Stimulated activated naive CD8-positive, alpha-beta T cell treated with anti-CD3 and anti-CD28 coated beads, Interleukin-15, Interleukin-2, amounts not matched to agents 100 ng/mL and 50 ng/mL, for 24 hours (primary cell): ENCODE measurements around the gene SETD1B.
"Not testable (repeated sequence)": the region's sequence is repeated elsewhere in the genome, so short reads cannot be mapped to it uniquely, and the experiment has no call there.

Experiments used
- H3K27ac Mint-ChIP-seq: one replicate; pipeline ENCODE4 v1.8.0; 2021; ENCODE audit warnings: mild to moderate bottlenecking, mixed read lengths
- H3K27me3 Mint-ChIP-seq: one replicate; pipeline ENCODE4 v1.8.0; 2021; ENCODE audit warnings: mixed read lengths
- H3K36me3 Mint-ChIP-seq: one replicate; pipeline ENCODE4 v1.8.0; 2021; ENCODE audit warnings: low read depth, mixed read lengths
- H3K4me1 Mint-ChIP-seq: one replicate; pipeline ENCODE4 v1.8.0; 2021; ENCODE audit warnings: low read depth, mixed read lengths
- H3K4me3 Mint-ChIP-seq: one replicate; pipeline ENCODE4 v1.8.0; 2021; ENCODE audit warnings: mild to moderate bottlenecking, mixed read lengths
- H3K9me3 Mint-ChIP-seq: one replicate; pipeline ENCODE4 v1.8.0; 2021; ENCODE audit warnings: mixed read lengths

The SETD1B gene

DNA sequence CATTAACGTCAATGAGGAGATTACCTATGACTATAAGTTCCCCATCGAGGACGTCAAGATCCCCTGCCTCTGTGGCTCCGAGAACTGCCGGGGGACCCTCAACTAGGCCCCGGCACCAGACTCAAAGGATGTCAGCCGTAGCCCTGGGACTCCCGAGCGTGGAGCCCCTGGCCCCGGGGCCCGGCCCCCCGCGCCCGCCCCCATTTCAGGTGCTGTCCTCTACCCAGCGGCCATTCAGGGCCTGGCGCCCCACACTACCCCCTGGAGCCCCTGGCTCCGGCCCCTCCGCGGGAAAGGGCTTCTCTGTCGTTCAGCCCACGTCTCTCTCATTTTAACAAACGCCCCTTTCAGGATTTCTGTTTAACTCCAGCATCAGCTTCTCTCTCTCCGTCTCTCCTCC is 26.3 kb downstream of the SETD1B start:
- Mint-ChIP-seq H3K36me3 (peaks cover 54% of the 10 kb centered on the region), H3K4me3 (no peak overlapping the region), H3K27ac (no peak overlapping the region), H3K9me3 (no peaks in the 10 kb centered on the region), H3K4me1 (peaks cover 14% of the 10 kb centered on the region), H3K27me3 (no peaks in the 10 kb centered on the region)

DNA sequence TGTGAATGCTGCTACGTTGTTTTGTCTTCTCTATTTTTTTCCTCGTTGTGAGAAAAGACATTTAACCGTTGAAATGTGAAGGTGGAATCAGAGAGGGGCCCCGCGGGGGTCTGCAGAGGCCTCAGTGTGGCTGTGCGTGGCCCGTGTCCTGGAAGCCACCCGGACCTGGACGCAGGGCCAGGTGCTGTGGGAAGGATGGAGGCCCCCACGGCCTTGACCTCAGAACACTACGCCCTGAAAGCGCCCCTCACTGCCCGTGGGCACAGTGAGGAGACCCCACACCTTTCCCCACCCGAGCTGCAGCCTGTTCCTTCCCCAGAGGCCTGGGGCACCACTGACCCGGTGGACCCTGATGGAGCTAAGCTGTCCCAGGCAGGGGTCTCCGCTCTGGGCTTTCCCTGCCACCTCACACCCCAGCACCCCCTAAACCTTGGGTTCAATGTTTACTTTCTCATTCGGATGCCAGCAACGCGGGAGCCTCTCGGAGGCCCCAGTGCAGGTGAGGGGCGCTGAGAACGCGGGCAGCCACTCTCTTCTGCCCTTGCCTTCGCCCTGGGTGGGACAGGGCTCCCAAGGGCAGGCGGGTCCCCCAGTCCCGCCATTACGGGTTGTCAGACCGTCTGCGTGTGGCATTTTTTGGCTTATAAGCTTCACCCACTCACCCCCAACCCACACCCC is 26.9 kb downstream of the SETD1B start:
- H3K27me3 Mint-ChIP-seq, result no peaks in the 10 kb centered on the region
- no peak overlapping the region for H3K27ac Mint-ChIP-seq
- H3K36me3 Mint-ChIP-seq, result peaks cover 54% of the 10 kb centered on the region
- H3K9me3 Mint-ChIP-seq, result no peaks in the 10 kb centered on the region
- no peak overlapping the region for H3K4me3 Mint-ChIP-seq
- H3K4me1 Mint-ChIP-seq, result peaks cover 14% of the 10 kb centered on the region

DNA sequence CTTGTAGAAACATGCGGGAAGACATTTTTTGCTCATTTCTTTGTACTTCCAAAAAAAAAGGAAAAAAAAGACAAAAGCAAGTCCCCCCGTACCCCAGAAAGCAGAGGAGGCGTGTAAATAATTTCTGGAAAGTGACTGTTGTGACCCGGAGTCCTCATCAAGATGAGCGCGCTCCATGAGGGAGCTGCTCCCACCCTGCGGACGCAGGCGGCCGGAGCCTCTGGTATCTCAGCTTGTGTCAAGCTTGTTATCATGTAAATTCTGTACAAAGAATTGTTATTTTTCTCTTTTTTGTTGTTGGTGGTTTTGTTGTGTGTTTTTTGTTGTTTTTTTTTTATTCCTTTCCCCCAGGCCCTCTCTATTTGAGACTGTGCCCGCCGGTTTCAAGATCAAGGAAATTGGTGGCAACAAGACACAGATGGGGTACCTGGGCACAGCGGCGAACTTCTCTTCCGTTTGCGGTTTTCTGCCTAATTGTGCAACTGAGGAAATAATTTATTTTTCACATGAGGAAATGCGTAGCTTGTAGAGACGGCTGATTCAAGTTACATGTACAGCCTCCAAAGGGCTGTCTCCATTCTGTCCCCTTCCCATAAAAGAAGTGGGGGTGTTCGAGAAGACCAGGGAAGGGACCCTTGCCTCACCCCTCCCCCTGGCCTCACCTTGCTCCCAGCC is 27.9 kb downstream of the SETD1B start:
- peaks cover 44% of the 10 kb centered on the region for H3K36me3 Mint-ChIP-seq
- no peaks in the 10 kb centered on the region for H3K27me3 Mint-ChIP-seq
- no peak overlapping the region for H3K27ac Mint-ChIP-seq
- peaks cover 14% of the 10 kb centered on the region for H3K4me1 Mint-ChIP-seq
- H3K9me3 Mint-ChIP-seq, result no peaks in the 10 kb centered on the region
- no peak overlapping the region for H3K4me3 Mint-ChIP-seq

DNA sequence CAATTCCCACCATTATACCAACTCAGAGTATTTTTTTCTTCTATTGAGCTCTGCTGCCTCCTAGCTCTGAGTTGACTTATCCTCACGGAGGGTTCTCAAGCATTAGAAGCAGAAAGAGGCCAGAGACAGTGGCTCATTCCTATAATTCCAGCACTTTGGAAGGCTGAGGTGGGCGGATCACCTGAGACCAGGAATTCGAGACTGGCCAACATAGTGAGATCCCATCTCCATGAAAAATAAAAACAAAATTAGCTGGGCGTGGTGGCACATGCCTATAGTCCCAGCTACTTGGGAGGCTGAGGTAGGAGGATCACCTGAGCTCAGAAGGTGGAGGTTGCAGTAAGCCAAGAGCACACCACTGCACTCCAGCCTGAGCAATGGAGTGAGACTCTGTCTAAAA is 33.9 kb downstream of the SETD1B start:
- H3K36me3 Mint-ChIP-seq, result peaks cover under 1% of the 10 kb centered on the region
- peaks cover 22% of the 10 kb centered on the region for H3K4me1 Mint-ChIP-seq
- no peaks in the 10 kb centered on the region for H3K9me3 Mint-ChIP-seq
- H3K27me3 Mint-ChIP-seq, result no peaks in the 10 kb centered on the region
- no peak overlapping the region for H3K27ac Mint-ChIP-seq
- no peak overlapping the region for H3K4me3 Mint-ChIP-seq

DNA sequence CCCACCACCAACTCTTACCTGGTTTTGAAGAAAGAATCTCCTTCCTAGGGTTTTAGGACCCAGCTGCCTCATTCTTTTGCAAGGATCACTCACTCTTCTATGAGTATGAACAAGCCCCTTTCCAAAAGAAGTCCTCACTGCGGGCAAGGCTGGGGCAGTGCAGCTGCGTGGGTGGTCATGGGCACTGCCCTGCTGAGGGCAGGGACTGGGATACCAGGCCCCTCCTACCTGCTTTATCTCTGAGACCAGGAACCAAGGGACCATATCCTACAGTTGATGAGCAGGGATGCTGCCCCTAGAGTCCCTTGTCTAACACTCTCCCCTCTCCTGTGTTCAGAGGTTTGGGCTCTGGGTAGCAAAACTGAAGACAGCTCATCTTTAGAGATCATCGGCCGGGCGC is 34.3 kb downstream of the SETD1B start:
- H3K36me3 Mint-ChIP-seq, result no peaks in the 10 kb centered on the region
- H3K27ac Mint-ChIP-seq, result no peak overlapping the region
- H3K4me3 Mint-ChIP-seq, result no peak overlapping the region
- no peaks in the 10 kb centered on the region for H3K9me3 Mint-ChIP-seq
- H3K4me1 Mint-ChIP-seq, result peaks cover 20% of the 10 kb centered on the region
- H3K27me3 Mint-ChIP-seq, result no peaks in the 10 kb centered on the region

DNA sequence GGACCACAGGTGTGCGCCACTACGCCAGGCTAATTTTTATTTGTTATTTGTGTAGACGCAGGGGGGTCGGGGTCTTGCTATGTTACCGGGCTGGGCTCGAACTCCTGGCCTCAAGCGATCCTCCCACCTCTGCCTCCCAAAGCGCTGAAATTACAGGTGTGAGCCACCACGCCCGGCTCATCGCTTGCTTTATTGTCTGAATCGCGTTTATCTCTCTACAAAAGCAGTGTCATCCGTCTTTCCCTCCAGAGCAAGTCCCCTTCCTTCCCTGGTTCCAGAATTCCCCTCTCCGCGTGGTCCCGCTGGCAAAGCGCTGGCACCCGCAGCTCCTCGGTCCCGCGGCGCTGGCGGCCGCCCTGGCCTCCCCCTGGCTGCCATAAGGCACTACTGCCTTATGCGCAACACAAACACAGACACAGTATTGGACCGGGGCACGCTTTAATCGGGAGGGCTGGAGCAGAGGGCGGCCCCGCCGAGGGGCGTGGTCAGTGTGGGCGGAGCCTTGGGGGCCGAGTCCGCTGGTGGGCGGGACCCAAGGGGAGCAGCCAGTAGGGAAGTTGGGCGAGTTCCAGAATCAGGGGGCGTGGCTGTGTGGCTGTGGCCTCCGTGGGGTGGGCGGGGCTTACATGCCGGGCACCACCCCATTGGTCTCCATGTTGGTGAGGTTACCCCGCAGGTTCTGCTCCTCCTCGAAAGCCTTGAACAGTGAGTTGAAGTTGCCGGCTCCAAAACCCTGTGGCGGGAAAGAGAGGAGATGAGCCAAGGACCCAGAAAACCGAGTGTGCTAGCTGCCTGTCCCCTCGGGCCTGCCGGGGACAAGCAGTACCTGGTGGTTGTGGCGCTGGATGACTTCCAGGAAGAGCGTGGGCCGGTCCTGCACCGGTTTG is 35.5 kb downstream of the SETD1B start:
- Mint-ChIP-seq H3K9me3 (no peaks in the 10 kb centered on the region), H3K4me3 (peak overlapping the region; percentile 99), H3K27ac (peak overlapping the region; percentile 91), H3K27me3 (no peaks in the 10 kb centered on the region), H3K4me1 (peaks cover 17% of the 10 kb centered on the region), H3K36me3 (no peaks in the 10 kb centered on the region)

DNA sequence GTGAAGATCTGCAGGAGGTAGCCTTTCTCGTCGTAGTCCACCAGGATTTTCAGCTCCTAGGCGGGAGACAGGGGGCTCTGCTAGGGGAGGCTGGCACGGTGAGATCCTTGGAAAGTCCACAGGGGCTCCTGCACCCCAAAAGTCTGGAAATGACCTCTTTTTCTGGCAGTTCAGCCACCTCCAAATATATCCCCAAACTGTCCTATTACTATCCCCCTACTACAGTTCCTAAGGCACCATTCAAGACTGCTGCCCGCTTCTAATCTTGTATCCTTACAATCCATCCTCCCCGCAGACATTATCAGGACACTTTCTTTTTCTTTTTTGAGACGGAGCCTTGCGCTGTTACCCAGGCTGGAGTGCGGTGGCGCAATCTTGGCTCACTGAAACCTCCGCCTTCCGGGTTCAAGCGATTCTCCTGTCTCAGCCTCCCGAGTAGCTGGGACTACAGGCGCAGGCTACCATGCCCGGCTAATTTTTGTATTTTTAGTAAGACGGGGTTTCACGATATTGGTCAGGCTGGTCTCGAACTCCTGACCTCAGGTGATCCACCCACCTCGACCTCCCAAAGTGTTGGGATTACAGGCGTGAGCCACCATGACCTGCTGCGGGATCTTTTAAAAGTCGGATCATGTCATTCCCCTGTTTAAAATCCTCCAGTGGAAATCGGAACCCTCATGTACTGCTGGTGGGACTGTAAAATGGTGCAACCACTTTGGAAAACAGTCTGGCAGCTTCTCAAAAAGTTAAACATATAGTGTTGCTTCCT is 36.4 kb downstream of the SETD1B start:
- Mint-ChIP-seq H3K27me3 (no peaks in the 10 kb centered on the region), H3K27ac (peak overlapping the region; percentile 91), H3K36me3 (no peaks in the 10 kb centered on the region), H3K4me3 (peak overlapping the region; percentile 99), H3K9me3 (no peaks in the 10 kb centered on the region), H3K4me1 (peaks cover 17% of the 10 kb centered on the region)

DNA sequence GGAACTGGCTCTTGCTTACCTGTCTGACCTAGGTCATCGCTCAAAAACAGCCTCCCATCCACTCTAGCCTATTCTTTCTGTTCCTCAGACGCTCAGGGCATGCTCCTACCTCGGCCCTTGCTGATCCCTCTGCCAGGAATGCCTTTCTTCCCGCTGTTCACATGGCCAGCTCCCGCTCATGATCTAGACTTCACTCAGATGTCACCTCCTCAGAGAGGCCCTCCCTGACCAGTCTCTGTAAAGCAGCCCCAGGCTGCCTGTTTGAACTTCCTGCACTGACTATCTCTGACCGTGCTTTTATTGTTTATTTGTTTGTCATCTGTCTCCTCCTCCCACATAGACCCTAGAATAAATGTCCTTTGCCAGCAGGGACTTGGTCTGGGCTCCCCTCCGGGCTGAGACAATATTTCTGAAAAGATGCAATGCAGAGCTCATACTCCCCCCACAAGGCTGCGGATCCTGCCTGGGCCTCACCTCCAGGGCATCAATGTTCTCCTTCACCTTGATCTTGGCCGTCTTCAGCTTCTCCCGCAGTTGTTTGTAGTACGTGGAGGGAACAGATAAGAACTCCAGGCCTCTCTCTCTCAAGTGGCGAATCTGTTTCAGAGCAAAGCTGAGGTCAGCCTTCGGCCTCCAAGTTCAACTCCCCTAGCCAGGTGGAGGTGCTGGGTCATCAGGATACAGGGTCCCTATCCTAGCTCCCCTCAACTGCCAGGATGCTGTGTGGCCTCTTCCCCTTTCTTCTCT is 39.6 kb downstream of the SETD1B start:
- no peaks in the 10 kb centered on the region for H3K36me3 Mint-ChIP-seq
- H3K27ac Mint-ChIP-seq, result no peak overlapping the region
- H3K4me3 Mint-ChIP-seq, result no peak overlapping the region
- no peaks in the 10 kb centered on the region for H3K27me3 Mint-ChIP-seq
- H3K4me1 Mint-ChIP-seq, result peaks cover 17% of the 10 kb centered on the region
- H3K9me3 Mint-ChIP-seq, result no peaks in the 10 kb centered on the region

DNA sequence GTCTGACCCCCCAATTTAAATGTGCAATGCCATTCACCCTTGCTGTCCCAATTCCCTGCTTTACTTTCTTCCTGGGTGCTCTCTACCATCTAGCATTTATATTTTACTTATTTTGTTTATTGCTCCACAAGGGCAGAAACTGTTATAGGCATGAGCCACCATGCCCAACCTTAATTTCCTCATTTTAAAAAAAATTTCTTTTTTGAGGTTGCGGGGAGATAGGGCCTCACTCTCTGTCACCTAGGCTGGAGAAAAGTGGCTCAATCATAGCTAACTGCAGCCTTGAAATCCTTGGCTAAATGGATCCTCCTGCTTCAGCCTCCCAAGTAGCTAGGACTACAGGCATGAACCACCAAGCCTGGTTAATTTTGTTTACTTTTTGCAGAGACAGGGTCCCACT is 41.9 kb downstream of the SETD1B start:
- Mint-ChIP-seq H3K27ac (no peak overlapping the region), H3K36me3 (no peaks in the 10 kb centered on the region), H3K27me3 (no peaks in the 10 kb centered on the region), H3K9me3 (no peaks in the 10 kb centered on the region), H3K4me1 (no peaks in the 10 kb centered on the region), H3K4me3 (no peak overlapping the region)

DNA sequence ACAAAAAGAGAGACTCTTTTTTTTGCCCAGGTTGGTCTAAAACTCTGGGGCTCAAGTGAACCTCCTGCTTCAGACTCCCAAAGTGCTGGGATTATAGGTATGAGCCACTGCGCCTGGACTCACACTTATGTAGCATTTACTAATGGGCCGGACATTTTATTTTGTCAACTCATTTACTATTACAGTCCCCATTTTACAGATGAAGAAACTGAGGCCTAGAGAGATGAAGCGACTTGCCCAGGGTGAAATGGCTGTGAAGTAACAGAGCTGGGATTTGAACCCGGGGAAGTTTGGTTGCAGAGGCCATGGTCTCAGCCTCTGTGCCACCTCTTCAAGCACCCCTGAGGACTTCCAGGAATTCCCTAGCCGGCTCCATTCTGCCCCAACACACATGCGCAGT is 45.4 kb downstream of the SETD1B start:
- H3K9me3 Mint-ChIP-seq, result no peaks in the 10 kb centered on the region
- H3K36me3 Mint-ChIP-seq, result no peaks in the 10 kb centered on the region
- no peak overlapping the region for H3K4me3 Mint-ChIP-seq
- no peaks in the 10 kb centered on the region for H3K4me1 Mint-ChIP-seq
- no peak overlapping the region for H3K27ac Mint-ChIP-seq
- H3K27me3 Mint-ChIP-seq, result no peaks in the 10 kb centered on the region

DNA sequence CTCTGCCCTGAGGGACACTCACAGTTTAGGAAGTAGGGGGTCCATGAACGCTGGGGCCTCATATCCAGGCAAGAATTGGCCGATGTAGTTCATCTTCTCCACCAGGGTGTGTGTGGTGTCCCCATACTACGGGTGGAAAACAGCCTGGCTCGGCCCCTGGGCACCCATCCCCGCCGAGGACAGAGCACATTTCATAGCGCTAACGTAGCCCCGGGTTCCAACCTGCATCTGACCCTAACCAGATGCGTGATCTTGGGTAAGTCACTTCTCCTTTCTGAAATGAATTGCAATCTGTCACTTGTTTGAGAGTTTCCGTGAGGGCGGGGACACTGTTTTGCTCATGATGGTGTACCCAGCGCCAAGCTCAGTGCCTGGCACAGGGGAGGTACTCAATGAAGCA is 45.9 kb downstream of the SETD1B start:
- Mint-ChIP-seq H3K27ac (no peak overlapping the region), H3K4me3 (no peak overlapping the region), H3K9me3 (no peaks in the 10 kb centered on the region), H3K4me1 (no peaks in the 10 kb centered on the region), H3K27me3 (no peaks in the 10 kb centered on the region), H3K36me3 (no peaks in the 10 kb centered on the region)

DNA sequence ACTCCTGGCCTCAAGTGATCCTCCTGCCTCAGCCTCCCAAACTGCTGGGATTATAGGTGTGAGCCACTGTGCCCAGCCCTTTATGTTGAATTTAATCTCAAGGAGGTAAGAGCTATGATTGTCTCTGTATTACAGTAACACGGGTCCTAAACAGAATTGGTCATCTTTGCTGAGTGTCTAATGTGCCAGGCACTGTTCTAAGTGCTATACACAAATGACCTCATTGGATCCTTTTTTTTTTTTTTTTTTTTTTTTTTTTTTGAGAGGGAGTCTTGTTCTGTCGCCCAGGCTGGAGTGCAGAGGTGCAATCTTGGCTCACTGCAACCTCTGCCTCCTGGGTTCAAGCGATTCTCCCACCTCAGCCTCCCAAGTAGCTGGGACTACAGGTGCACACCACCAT is 48.6 kb downstream of the SETD1B start:
- not testable (repeated sequence) for H3K4me3 Mint-ChIP-seq, H3K9me3 Mint-ChIP-seq, H3K27ac Mint-ChIP-seq, H3K4me1 Mint-ChIP-seq, H3K36me3 Mint-ChIP-seq, H3K27me3 Mint-ChIP-seq

DNA sequence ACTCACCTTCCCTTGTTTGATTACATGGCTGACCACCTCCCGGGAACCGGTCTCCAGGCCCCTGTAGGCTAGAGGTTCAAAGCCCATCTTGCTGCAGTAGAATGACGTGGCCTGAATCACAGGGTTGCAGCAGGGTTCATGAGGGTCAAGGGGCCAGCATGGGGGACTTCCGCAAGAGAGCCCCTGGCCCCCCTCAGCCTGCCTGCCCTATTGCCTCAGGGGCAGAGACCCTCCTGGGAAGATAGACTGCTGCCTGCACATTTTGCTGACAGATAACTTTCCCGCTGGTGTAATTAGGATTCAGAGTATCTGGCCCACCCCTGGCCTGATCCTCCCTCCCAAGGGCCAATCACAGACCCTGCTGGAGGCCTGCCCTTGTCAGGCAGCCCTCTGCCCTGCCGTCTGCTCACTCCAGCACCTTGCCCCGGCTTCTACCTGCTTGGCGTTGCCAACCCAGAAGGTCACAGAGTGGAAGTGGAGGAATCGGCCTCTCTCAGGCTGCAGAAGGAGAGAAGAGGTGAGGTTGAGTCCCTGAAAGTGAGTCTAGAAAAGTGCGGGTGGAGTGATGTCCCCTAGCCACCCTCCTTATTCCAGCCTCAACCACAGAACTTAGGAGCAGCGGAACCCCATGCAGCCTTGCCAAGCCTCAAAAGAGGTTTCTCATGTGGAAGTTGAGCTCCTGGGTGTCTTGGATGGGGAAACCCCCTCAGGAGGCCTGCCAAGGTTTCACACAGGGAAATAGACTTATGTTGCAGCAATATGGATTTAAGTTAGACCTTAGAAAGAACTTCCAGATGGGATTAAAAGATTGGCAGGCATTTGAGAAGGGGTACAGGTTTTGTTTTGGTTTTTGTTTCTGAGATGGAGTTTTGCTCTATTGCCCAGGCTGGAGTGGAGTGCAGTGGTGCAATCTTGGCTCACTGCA is 53.8 kb downstream of the SETD1B start:
- H3K4me1 Mint-ChIP-seq, result peaks cover 4% of the 10 kb centered on the region
- H3K27me3 Mint-ChIP-seq, result no peaks in the 10 kb centered on the region
- no peak overlapping the region for H3K27ac Mint-ChIP-seq
- no peaks in the 10 kb centered on the region for H3K36me3 Mint-ChIP-seq
- no peak overlapping the region for H3K4me3 Mint-ChIP-seq
- H3K9me3 Mint-ChIP-seq, result no peaks in the 10 kb centered on the region
